Measurements from ENCODE around the gene ANKRD6. TPM values are rescaled to one million over a fixed set of nuclear protein-coding genes. Genes with fewer than 3 reads are reported as not detected.

The ANKRD6 gene
- total RNA-seq, 1 experiment from 2014 or later: 5.6 TPM

DNA sequence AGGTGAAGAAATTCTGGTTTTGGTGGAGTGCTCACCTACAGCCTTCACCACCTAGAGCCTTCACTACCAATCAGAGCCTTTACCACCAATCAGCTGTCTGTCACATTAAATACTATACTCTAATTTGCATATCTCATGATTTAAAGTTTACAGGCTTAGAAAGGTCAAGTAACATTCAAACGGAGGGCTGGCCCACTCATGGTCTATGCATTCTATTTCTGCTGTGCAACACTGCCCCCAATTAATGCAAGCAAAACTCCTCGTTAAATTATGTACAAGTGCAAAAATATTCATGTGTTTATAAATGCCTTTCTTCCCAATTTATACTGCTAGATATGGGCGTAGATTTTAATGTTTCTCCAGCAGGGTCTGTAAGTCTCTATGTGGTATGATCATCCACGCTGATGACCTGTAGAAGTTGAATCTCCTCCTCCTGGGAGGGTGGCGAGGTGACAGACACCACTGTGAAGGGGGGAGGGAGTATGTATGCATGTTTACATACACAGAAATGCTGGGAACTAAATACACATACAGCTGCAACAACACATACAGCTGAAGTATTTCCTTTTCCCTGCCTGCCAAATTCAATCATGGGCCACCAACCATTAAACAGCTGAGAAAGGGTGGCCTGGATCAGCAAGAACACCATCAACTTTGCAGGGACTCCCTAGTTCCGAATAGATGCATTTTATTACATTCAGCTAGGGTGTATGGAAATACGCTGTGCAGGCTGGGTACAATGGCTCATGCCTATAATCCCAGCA, 34.0 kb upstream of the ANKRD6 start:
- H4K91ac ChIP-seq (ENCODE audit: insufficient read length, low read depth, low read length): no peak overlapping the region
- no peak overlapping the region for H2BK5ac ChIP-seq (ENCODE audit: insufficient read length, low read length)
- no peak overlapping the region for H2BK12ac ChIP-seq (ENCODE audit: insufficient read length, low read depth, low read length)
- no peak for DNase-seq
- H3K9ac ChIP-seq (ENCODE audit: extremely low read depth, insufficient read length, low read length): no peak overlapping the region
- no peak overlapping the region for H3K27ac ChIP-seq (ENCODE audit: insufficient read length, low read depth, low read length)
- H3K27me3 ChIP-seq (ENCODE audit: insufficient read depth, low read length): no peaks in the 10 kb centered on the region
- no peak overlapping the region for H2BK120ac ChIP-seq (ENCODE audit: low read depth, low read length, poor library complexity, severe bottlenecking)
- H2AK5ac ChIP-seq (ENCODE audit: insufficient read length, low read length): no peak overlapping the region
- no peak overlapping the region for H4K5ac ChIP-seq (ENCODE audit: insufficient read length, low read depth, low read length)
- no CpG with 5 or more reads among the region's 7 CpGs for WGBS (ENCODE audit: extremely low coverage, insufficient read length, low lambda C conversion rate)
- no peaks in the 10 kb centered on the region for H3K79me1 ChIP-seq (ENCODE audit: insufficient read depth, low read depth, low read length, poor library complexity, severe bottlenecking)
- TF ChIP-seq, protein P1, sequence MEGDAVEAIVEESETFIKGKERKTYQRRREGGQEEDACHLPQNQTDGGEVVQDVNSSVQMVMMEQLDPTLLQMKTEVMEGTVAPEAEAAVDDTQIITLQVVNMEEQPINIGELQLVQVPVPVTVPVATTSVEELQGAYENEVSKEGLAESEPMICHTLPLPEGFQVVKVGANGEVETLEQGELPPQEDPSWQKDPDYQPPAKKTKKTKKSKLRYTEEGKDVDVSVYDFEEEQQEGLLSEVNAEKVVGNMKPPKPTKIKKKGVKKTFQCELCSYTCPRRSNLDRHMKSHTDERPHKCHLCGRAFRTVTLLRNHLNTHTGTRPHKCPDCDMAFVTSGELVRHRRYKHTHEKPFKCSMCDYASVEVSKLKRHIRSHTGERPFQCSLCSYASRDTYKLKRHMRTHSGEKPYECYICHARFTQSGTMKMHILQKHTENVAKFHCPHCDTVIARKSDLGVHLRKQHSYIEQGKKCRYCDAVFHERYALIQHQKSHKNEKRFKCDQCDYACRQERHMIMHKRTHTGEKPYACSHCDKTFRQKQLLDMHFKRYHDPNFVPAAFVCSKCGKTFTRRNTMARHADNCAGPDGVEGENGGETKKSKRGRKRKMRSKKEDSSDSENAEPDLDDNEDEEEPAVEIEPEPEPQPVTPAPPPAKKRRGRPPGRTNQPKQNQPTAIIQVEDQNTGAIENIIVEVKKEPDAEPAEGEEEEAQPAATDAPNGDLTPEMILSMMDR (conservative IDR thresholded peaks at IDR 0.05): no peak
- 0 out of 2 replicates have a peak, but pooled peaks cover 3% of the 10 kb centered on the region for H3K79me2 ChIP-seq (ENCODE audit: insufficient read depth, low read length)
- H3K56ac ChIP-seq (ENCODE audit: insufficient read length, low read depth, low read length): no peak overlapping the region
- no peak overlapping the region for H3K27ac Mint-ChIP-seq
- no peaks in the 10 kb centered on the region for H3K4me1 ChIP-seq (ENCODE audit: insufficient read depth, low read length)
- no peak overlapping the region for H2BK15ac ChIP-seq (ENCODE audit: low read depth, low read length)
- H3K4ac ChIP-seq (ENCODE audit: low read depth, low read length): no peak overlapping the region
- no peak overlapping the region for H2BK20ac ChIP-seq (ENCODE audit: low read depth, low read length, poor library complexity, severe bottlenecking)
- H3K36me3 Mint-ChIP-seq (ENCODE audit: insufficient read depth in 1 of 3, low read depth in 3 of 3): no peaks in the 10 kb centered on the region; a peak in 1 of 7 replicates
- no peak overlapping the region for H3T11ph ChIP-seq (ENCODE audit: low read length)
- no peaks in the 10 kb centered on the region; a peak in 1 of 5 replicates for H3K9me3 Mint-ChIP-seq
- H3K23me2 ChIP-seq (ENCODE audit: insufficient read length, low read depth, low read length, poor library complexity, severe bottlenecking): no peaks in the 10 kb centered on the region
- no peaks in the 10 kb centered on the region for H4K20me1 ChIP-seq (ENCODE audit: control insufficient read depth, insufficient read depth, insufficient read length)
- no peak overlapping the region for H4K8ac ChIP-seq (replicated peaks; ENCODE audit: insufficient read length, low read depth, low read length)
- H3K9me3 ChIP-seq (ENCODE audit: control insufficient read depth, low read depth, low read length): no peaks in the 10 kb centered on the region
- H3K27me3 Mint-ChIP-seq (ENCODE audit: low read depth): no peaks in the 10 kb centered on the region; the same call in 1 of the 2 replicates
- no peak overlapping the region for H2AFZ ChIP-seq (ENCODE audit: low read length)
- H3K4me3 Mint-ChIP-seq: no peak overlapping the region
- no peak overlapping the region for H3K14ac ChIP-seq (ENCODE audit: insufficient read depth, low read length)
- peaks cover 2 to 8% of the 10 kb centered on the region in 2 experiments; a peak in 2 of 4 replicates for H3K4me1 Mint-ChIP-seq
- no peak overlapping the region for H3K18ac ChIP-seq (ENCODE audit: insufficient read length, low read depth, low read length)
- H3K23ac ChIP-seq (ENCODE audit: insufficient read length, low read depth, low read length): no peak overlapping the region
- H3K4me2 ChIP-seq (ENCODE audit: insufficient read depth, insufficient read length, low read length): no peak overlapping the region
